GM21423 (cell line): ENCODE results near the gene CRTC1.

Source experiments
- ATAC-seq: cut with Tn5 transposase; IDR thresholded peaks from one replicate; pipeline ENCODE4 v1.9.1; 2021; ENCODE audit warnings: mild to moderate bottlenecking, moderate library complexity; ENCODE audit not compliant: unreplicated experiment

The CRTC1 gene

GRCh38 chr19:18683109-18683957 is at the start of gene CRTC1:
CRTC1 (plus strand) TSS chr19:18683680; CDS start chr19:18683703, 23 bp downstream.
- ATAC-seq = peak; percentile 73

- no peak for ATAC-seq
Observed at GRCh38 chr19:18634612-18635297, 48.7 kb upstream of the CRTC1 start.

GRCh38 chr19:18635831-18636182 is 47.7 kb upstream of the CRTC1 start:
- ATAC-seq = no peak

GRCh38 chr19:18636183-18636968 is 47.1 kb upstream of the CRTC1 start:
- ATAC-seq = peak; percentile 81

- ATAC-seq = no peak
Observed at GRCh38 chr19:18636969-18637629, 46.4 kb upstream of the CRTC1 start, which contains the start of gene KLHL26. KLHL26 (plus strand) TSS chr19:18637028; CDS start chr19:18637055, 27 bp downstream.

GRCh38 chr19:18637673-18638630 is 45.5 kb upstream of the CRTC1 start:
- no peak for ATAC-seq

- no peak for ATAC-seq
Observed at GRCh38 chr19:18639706-18640243, 43.7 kb upstream of the CRTC1 start.

- ATAC-seq = no peak
Observed at GRCh38 chr19:18644196-18645034, 39.1 kb upstream of the CRTC1 start.

GRCh38 chr19:18645035-18645511 is 38.4 kb upstream of the CRTC1 start:
- ATAC-seq = no peak

GRCh38 chr19:18646535-18647370 is 36.7 kb upstream of the CRTC1 start:
- no peak for ATAC-seq

GRCh38 chr19:18647371-18647767 is 36.1 kb upstream of the CRTC1 start:
- ATAC-seq = no peak

GRCh38 chr19:18647807-18648206 is 35.7 kb upstream of the CRTC1 start:
- ATAC-seq = no peak

GRCh38 chr19:18648973-18649315 is 34.5 kb upstream of the CRTC1 start:
- no peak for ATAC-seq

- no peak for ATAC-seq
Observed at GRCh38 chr19:18649371-18650020, 34.0 kb upstream of the CRTC1 start.

- no peak for ATAC-seq
Observed at GRCh38 chr19:18650021-18650390, 33.5 kb upstream of the CRTC1 start.

GRCh38 chr19:18650468-18651041 is 32.9 kb upstream of the CRTC1 start:
- ATAC-seq = no peak

- ATAC-seq = no peak
Observed at GRCh38 chr19:18651300-18651699, 32.2 kb upstream of the CRTC1 start.
